KOPT-K1 (cell line): ENCODE data around the gene ZFX.
A peak's percentile ranks its signal among the peaks of the same experiment; 100 is the strongest.

Source experiments
- H3K27ac ChIP-seq: fragments of 200-600 bp; sonication (generic); 2 replicates; pipeline ENCODE4 v1.5.1; 2016; ENCODE audit warnings: antibody characterized with exemption, mild to moderate bottlenecking, low read depth, low read length; ENCODE audit not compliant: poor library complexity, severe bottlenecking
- H3K36me3 ChIP-seq: fragments of 200-600 bp; sonication (generic); 2 replicates; pipeline ENCODE4 v1.5.1; 2017; ENCODE audit warnings: antibody characterized with exemption, mild to moderate bottlenecking, low read length, moderate library complexity; ENCODE audit not compliant: insufficient read depth
- H3K9me3 ChIP-seq: fragments of 200-600 bp; sonication (generic); 2 replicates; pipeline ENCODE4 v1.5.1; 2017; ENCODE audit warnings: antibody characterized with exemption, low read length, mild to moderate bottlenecking; ENCODE audit not compliant: insufficient read depth, poor library complexity, severe bottlenecking

ZFX gene

DNA sequence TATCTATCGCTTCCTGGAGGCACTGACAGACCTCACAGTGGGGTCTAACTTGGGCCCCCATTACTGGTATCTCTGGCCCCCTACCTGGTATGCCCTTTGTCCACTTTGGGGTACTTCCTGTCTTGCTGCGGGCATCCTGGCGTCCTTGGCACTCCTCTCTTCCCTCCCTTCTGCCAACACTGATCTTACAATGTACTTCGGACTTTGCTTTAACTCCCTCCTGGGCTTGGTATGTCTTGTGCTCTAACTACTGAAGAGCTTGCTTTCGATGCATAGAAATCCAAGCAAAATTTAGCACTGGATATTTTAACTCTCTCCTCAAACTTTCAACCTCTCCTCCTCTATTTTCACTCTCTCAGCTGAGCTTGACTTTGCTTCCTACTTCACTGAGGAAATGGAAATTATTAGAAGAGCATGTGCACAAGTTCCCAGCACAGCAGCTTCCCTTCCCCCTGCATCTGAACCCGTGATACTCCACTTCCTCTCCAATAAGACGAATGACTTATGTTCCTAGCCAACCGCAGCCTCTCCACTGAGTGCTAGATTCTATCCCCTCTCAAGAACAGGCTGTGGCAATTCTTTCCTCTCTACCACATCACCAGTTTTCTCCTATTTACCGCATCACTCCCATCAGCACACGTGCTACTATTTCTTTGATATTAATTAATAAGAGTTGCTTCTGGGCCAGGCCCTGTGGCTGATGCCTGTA is 111.5 kb downstream of the ZFX start:
- Histone ChIP-seq H3K27ac (peak overlapping the region; percentile 79), H3K36me3 (no peaks in the 10 kb centered on the region), H3K9me3 (no peaks in the 10 kb centered on the region)

- H3K27ac ChIP-seq = no peak overlapping the region
- H3K36me3 ChIP-seq = no peaks in the 10 kb centered on the region
- H3K9me3 ChIP-seq = no peaks in the 10 kb centered on the region
Observed at GRCh38 chrX:24262309-24262708, 112.8 kb downstream of the ZFX start.

- H3K9me3 ChIP-seq = no peaks in the 10 kb centered on the region
- no peaks in the 10 kb centered on the region for H3K36me3 ChIP-seq
- no peak overlapping the region for H3K27ac ChIP-seq
Observed at GRCh38 chrX:24264383-24264782, 114.9 kb downstream of the ZFX start.
